CD4-positive, alpha-beta T cell (primary cell): ENCODE data around the gene HOXD8. TPM values are rescaled to one million over a fixed set of nuclear protein-coding genes. Genes with fewer than 3 reads are reported as not detected.
A peak's percentile ranks its signal among the peaks of the same experiment; 100 is the strongest.

Experiments used
- ATAC-seq: fragments of 200-7000 bp; cut with Tn5 transposase; one replicate; pipeline ENCODE4 v1.10.0; 2022; ENCODE audit warnings: mild to moderate bottlenecking; ENCODE audit not compliant: poor library complexity
- CTCF ChIA-PET: fragments of 350-600 bp; sonication (Branson Sonifier 250); formaldehyde crosslinking; loops from one replicate; lab custom pipeline; 2021; ENCODE audit warnings: antibody characterized with exemption, inconsistent platforms; lab: Charles Lee
- POLR2A ChIA-PET: fragments of 350-600 bp; sonication (Branson Sonifier 250); formaldehyde crosslinking; loops from one replicate; lab custom pipeline; 2021; ENCODE audit warnings: antibody characterized with exemption, inconsistent platforms; lab: Charles Lee
- DNase-seq, 14 experiments: peaks; one replicate each; pipeline ENCODE4 v3.0.0-alpha.2; 2013 to 2020; ENCODE audit warnings: mixed read lengths in 2 of 14
- H3K27ac ChIP-seq, 2 donors: one replicate each; pipeline versions ENCODE4 v1.5.1 to v1.7.0; 2013; ENCODE audit warnings: low read length in 2 of 2, low read depth in 1 of 2, mild to moderate bottlenecking in 1 of 2
- H3K27me3 ChIP-seq, 2 experiments: 1 replicate in 1 of 2; 2 replicates in 1 of 2; pipeline versions ENCODE4 v1.6.1 to v1.7.0; 2013; ENCODE audit warnings: low read length in 2 of 2, control low read depth in 1 of 2, mild to moderate bottlenecking in 1 of 2, moderate library complexity in 1 of 2; ENCODE audit not compliant: insufficient read depth in 2 of 2, control insufficient read depth in 1 of 2
- H3K36me3 ChIP-seq: one replicate; pipeline ENCODE4 v1.6.1; 2013; ENCODE audit warnings: low read length, control low read depth; ENCODE audit not compliant: insufficient read depth
- H3K4me1 ChIP-seq: one replicate; pipeline ENCODE4 v1.6.1; 2013; ENCODE audit warnings: low read length, control low read depth; ENCODE audit not compliant: insufficient read depth
- H3K4me3 ChIP-seq: one replicate; pipeline ENCODE4 v1.5.1; 2013; ENCODE audit warnings: mild to moderate bottlenecking, low read length, moderate library complexity
- H3K9me3 ChIP-seq, 2 experiments: 1 replicate in 1 of 2; 2 replicates in 1 of 2; pipeline versions ENCODE4 v1.6.1 to v1.7.0; 2013; ENCODE audit warnings: low read length in 2 of 2, mild to moderate bottlenecking in 2 of 2, control low read depth in 1 of 2, moderate library complexity in 1 of 2; ENCODE audit not compliant: control insufficient read depth in 1 of 2, insufficient read depth in 1 of 2
- H3K27ac Mint-ChIP-seq: one replicate; pipeline ENCODE4 v1.8.0; 2020; ENCODE audit warnings: mixed read lengths
- H3K27me3 Mint-ChIP-seq: one replicate; pipeline ENCODE4 v1.8.0; 2021; ENCODE audit warnings: mixed read lengths
- H3K36me3 Mint-ChIP-seq: one replicate; pipeline ENCODE4 v1.8.0; 2021; ENCODE audit warnings: low read depth, mixed read lengths
- H3K4me1 Mint-ChIP-seq: one replicate; pipeline ENCODE4 v1.8.0; 2021; ENCODE audit warnings: low read depth, mixed read lengths
- H3K4me3 Mint-ChIP-seq: one replicate; pipeline ENCODE4 v1.8.0; 2020; ENCODE audit warnings: mild to moderate bottlenecking, mixed read lengths
- H3K9me3 Mint-ChIP-seq: one replicate; pipeline ENCODE4 v1.8.0; 2020; ENCODE audit warnings: mixed read lengths
- intact Hi-C, 2 experiments: fragments of 100-400 bp; cut with DNase I in 1 of 2; cut with micrococcal nuclease in 1 of 2; formaldehyde crosslinking; loops; one replicate each; pipeline versions ENCODE4 v1.15.1 to v1.9.0; 2023 to 2025; cut with DNase I, micrococcal nuclease
- total RNA-seq, 174 experiments: library from RNA in 2 of 174; stranded (reverse) in 2 of 174; gene quantifications; one replicate each; pipeline ENCODE4 v1.2.3 and lab custom pipeline; 2021 to 2026
- TF ChIP-seq, protein P1 (sequence below): fragments of 200-600 bp; IDR thresholded peaks from one replicate; pipeline ENCODE4 v1.8.0; 2022; ENCODE audit warnings: antibody characterized with exemption, mild to moderate bottlenecking

Gene HOXD8
- total RNA-seq, 2 experiments from 2014 or later, result not detected

- no peaks in the 10 kb centered on the region for H3K36me3 ChIP-seq
- Mint-ChIP-seq H3K9me3 (peaks cover 4% of the 10 kb centered on the region), H3K27ac (no peak overlapping the region), H3K4me1 (peaks cover 41% of the 10 kb centered on the region), H3K4me3 (peak overlapping the region; percentile 60), H3K27me3 (peaks cover 95% of the 10 kb centered on the region), H3K36me3 (peaks cover 3% of the 10 kb centered on the region)
- peaks cover 36% of the 10 kb centered on the region for H3K4me1 ChIP-seq
- DNase-seq (no peak), ATAC-seq (no peak)
- POLR2A ChIA-PET, result interaction anchor here (1.0 to 1.2 kb wide), 2 partner anchors 11 to 316 kb away, joined by 3 read pairs; no protein-coding TSS in a partner anchor
- peaks cover 14 to 45% of the 10 kb centered on the region in 2 experiments for H3K9me3 ChIP-seq
- peaks cover 92 to 98% of the 10 kb centered on the region in 2 experiments for H3K27me3 ChIP-seq
- H3K4me3 ChIP-seq, result no peak overlapping the region
- TF ChIP-seq, protein P1, sequence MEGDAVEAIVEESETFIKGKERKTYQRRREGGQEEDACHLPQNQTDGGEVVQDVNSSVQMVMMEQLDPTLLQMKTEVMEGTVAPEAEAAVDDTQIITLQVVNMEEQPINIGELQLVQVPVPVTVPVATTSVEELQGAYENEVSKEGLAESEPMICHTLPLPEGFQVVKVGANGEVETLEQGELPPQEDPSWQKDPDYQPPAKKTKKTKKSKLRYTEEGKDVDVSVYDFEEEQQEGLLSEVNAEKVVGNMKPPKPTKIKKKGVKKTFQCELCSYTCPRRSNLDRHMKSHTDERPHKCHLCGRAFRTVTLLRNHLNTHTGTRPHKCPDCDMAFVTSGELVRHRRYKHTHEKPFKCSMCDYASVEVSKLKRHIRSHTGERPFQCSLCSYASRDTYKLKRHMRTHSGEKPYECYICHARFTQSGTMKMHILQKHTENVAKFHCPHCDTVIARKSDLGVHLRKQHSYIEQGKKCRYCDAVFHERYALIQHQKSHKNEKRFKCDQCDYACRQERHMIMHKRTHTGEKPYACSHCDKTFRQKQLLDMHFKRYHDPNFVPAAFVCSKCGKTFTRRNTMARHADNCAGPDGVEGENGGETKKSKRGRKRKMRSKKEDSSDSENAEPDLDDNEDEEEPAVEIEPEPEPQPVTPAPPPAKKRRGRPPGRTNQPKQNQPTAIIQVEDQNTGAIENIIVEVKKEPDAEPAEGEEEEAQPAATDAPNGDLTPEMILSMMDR, result no peak
- intact Hi-C loops, result loop anchor here in 1 of 2 experiments (10.0 kb wide), 1 partner anchor 1276 kb away; no protein-coding TSS in a partner anchor
- H3K27ac ChIP-seq, result no peak overlapping the region
- CTCF ChIA-PET, result interaction anchor here (1.1 to 1.4 kb wide), 2 partner anchors 12 to 317 kb away, joined by 3 to 5 read pairs; no protein-coding TSS in a partner anchor
Observed at GRCh38 chr2:176138526-176138922, 9.0 kb downstream of the HOXD8 start.

- peaks cover 41% of the 10 kb centered on the region for H3K4me1 Mint-ChIP-seq
- Histone ChIP-seq H3K4me1 (peaks cover 36% of the 10 kb centered on the region), H3K27me3 (peaks cover 91 to 98% of the 10 kb centered on the region in 2 experiments), H3K9me3 (peaks cover 14 to 45% of the 10 kb centered on the region in 2 experiments), H3K27ac (no peak overlapping the region), H3K4me3 (no peak overlapping the region), H3K36me3 (no peaks in the 10 kb centered on the region)
- DNase-seq, result no peak
- no peak overlapping the region for H3K27ac Mint-ChIP-seq
- CTCF ChIA-PET, result interaction anchor here (0.7 to 1.1 kb wide), 2 partner anchors 12 to 316 kb away, joined by 3 read pairs; no protein-coding TSS in a partner anchor
- TF ChIP-seq, protein P1, result no peak
- peak overlapping the region; percentile 40 for H3K4me3 Mint-ChIP-seq
- POLR2A ChIA-PET, result interaction anchor here (1.0 to 1.2 kb wide), 2 partner anchors 12 to 316 kb away, joined by 3 read pairs; no protein-coding TSS in a partner anchor
- ATAC-seq, result no peak
- peaks cover 3% of the 10 kb centered on the region for H3K36me3 Mint-ChIP-seq
- H3K9me3 Mint-ChIP-seq, result peaks cover 4% of the 10 kb centered on the region
- intact Hi-C loops, result loop anchor here in 1 of 2 experiments (10.0 kb wide), 1 partner anchor 1276 kb away; no protein-coding TSS in a partner anchor
- H3K27me3 Mint-ChIP-seq, result peaks cover 95% of the 10 kb centered on the region
Observed at GRCh38 chr2:176138923-176139660, 9.6 kb downstream of the HOXD8 start.

DNA sequence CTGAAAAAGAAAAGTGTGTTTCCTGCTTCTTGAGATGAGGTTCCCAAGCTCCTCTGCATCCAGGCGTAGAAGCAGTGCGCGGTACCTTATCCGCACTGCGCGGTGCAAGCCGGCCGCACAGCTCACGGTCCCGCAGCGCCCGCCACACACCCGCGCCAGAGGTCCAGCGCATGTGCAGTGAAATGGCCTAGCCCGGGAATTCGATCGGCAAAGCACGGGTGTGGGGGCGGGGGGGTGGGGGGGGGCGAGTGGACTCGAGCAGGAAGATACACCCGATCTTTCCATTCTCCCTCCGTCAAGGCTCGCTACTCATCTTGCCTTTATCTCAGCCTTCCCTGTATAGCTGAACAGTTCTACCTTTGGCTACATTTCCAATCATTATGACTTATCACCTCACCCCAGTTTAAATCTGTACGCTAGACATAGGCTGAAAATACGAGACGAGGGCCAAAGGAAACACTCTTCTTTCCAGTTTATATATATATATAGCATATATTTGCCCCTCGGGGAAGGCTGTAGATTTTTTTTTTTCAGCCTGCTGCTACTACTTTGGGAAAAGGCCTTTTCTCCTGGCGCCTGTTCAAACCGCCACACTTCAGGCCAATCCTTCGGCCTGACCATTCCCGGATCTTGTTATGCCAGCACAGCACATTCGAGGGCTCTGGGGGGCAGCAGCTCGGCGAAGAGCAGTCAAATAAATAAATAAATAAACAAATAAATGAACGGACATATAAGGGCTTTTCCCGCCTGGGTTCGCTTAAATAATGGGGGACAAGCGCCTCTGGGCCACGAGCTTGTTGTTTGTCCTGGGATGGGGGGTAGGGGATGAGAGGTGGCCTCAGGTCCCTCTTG lies 10.4 kb downstream of the HOXD8 start:
- peaks cover 85 to 98% of the 10 kb centered on the region in 2 experiments for H3K27me3 ChIP-seq
- Mint-ChIP-seq H3K27me3 (peaks cover 95% of the 10 kb centered on the region), H3K27ac (no peak overlapping the region), H3K4me1 (peaks cover 41% of the 10 kb centered on the region), H3K9me3 (peaks cover 4% of the 10 kb centered on the region), H3K36me3 (peaks cover 3% of the 10 kb centered on the region), H3K4me3 (peak overlapping the region; percentile 18)
- ATAC-seq, result no peak
- H3K4me3 ChIP-seq, result peak overlapping the region; percentile 29
- H3K4me1 ChIP-seq, result peaks cover 36% of the 10 kb centered on the region
- H3K9me3 ChIP-seq, result peaks cover 14 to 45% of the 10 kb centered on the region in 2 experiments
- CTCF ChIA-PET, result interaction anchor here (0.7 to 1.1 kb wide), 3 partner anchors 13 to 315 kb away, joined by 3 read pairs; no protein-coding TSS in a partner anchor
- no peaks in the 10 kb centered on the region for H3K36me3 ChIP-seq
- DNase-seq, result no peak
- TF ChIP-seq, protein P1, result no peak
- POLR2A ChIA-PET, result interaction anchor here (0.6 to 1.2 kb wide), 5 partner anchors 13 to 713 kb away, joined by 3 read pairs; no protein-coding TSS in a partner anchor
- no peak overlapping the region for H3K27ac ChIP-seq
- intact Hi-C loops, result loop anchor here (5.0 to 10.0 kb wide), 2 partner anchors 317 to 1275 kb away; no protein-coding TSS in a partner anchor
